RWPE1 (cell line): Measurements from ENCODE around the gene ADD3.

ENCODE experiments used
- CTCF ChIA-PET: fragments of 350-600 bp; sonication (Branson Sonifier 250); formaldehyde crosslinking; extraction: SDS; loops from one replicate; lab custom pipeline; 2021; lab: Yijun Ruan, JAX
- POLR2A ChIA-PET: fragments of 400-600 bp; formaldehyde crosslinking; extraction: SDS; loops from one replicate; lab custom pipeline; 2020; ENCODE audit warnings: antibody characterized with exemption; ENCODE audit not compliant: low non-redundant PET; lab: Yijun Ruan, JAX
- DNase-seq: peaks from one replicate; pipeline ENCODE4 v3.0.0; 2012; ENCODE audit warnings: low spot score
- H3K27ac ChIP-seq: fragments of 450-650 bp; 2 replicates; pipeline ENCODE4 v1.5.1; 2017
- TF ChIP-seq, protein P1 (sequence below): fragments of 450-650 bp; conservative IDR thresholded peaks from 2 replicates; pipeline ENCODE4 v1.5.1; 2017; ENCODE audit warnings: low read depth, mild to moderate bottlenecking

Gene ADD3

DNA sequence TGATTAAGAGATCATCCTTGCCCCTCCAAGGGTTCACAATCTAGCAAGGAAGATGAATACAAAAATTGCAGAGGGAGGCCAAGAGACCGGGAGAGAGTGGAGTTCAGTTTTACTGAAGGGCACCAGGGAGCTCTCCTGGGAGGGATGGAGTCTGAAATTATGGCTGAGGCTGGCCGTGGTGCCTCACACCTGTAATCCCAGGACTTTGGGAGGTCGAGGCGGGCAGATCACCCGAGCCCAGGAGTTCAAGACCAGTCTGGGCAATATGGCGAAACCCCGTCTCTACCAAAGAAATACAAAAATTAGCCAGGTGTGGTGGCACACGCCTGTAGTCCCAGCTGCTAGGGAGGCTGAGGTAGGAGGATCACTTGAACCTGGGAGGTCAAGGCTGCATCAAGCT lies 148.3 kb downstream of the ADD3 start:
- no peak for DNase-seq
- ChIA-PET CTCF (interaction anchor here (0.7 kb wide), 1 partner anchor 18 kb away, joined by 3 read pairs; no protein-coding TSS in a partner anchor), POLR2A (no interaction called here)
- TF ChIP-seq, protein P1, sequence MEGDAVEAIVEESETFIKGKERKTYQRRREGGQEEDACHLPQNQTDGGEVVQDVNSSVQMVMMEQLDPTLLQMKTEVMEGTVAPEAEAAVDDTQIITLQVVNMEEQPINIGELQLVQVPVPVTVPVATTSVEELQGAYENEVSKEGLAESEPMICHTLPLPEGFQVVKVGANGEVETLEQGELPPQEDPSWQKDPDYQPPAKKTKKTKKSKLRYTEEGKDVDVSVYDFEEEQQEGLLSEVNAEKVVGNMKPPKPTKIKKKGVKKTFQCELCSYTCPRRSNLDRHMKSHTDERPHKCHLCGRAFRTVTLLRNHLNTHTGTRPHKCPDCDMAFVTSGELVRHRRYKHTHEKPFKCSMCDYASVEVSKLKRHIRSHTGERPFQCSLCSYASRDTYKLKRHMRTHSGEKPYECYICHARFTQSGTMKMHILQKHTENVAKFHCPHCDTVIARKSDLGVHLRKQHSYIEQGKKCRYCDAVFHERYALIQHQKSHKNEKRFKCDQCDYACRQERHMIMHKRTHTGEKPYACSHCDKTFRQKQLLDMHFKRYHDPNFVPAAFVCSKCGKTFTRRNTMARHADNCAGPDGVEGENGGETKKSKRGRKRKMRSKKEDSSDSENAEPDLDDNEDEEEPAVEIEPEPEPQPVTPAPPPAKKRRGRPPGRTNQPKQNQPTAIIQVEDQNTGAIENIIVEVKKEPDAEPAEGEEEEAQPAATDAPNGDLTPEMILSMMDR: no peak
- no peak overlapping the region for H3K27ac ChIP-seq

GRCh38 chr10:110158051-110159005 lies 150.5 kb downstream of the ADD3 start:
- TF ChIP-seq, protein P1: no peak
- no peak overlapping the region for H3K27ac ChIP-seq
- POLR2A ChIA-PET: no interaction called here
- no peak for DNase-seq
- CTCF ChIA-PET: no interaction called here

DNA sequence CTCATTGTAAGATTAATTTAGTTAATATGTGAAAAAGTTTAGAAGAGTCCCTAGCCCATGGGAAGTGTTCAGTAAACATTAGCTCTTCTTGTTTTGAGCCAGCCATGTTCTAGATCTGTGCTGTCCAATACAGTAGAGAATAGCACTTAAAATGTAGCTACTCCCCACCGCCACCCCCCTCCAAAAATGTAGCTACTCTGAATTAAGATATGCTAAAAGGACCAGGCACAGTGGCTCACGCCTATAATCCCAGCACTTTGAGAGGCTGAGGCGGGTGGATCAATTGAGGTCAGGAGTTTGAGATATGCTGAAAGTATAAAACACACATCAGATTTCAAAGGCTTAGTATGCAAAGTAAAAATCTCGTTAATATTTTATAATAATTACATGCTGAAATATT lies 152.3 kb downstream of the ADD3 start:
- H3K27ac ChIP-seq: no peak overlapping the region
- POLR2A ChIA-PET: no interaction called here
- TF ChIP-seq, protein P1: no peak
- DNase-seq: no peak
- CTCF ChIA-PET: no interaction called here

DNA sequence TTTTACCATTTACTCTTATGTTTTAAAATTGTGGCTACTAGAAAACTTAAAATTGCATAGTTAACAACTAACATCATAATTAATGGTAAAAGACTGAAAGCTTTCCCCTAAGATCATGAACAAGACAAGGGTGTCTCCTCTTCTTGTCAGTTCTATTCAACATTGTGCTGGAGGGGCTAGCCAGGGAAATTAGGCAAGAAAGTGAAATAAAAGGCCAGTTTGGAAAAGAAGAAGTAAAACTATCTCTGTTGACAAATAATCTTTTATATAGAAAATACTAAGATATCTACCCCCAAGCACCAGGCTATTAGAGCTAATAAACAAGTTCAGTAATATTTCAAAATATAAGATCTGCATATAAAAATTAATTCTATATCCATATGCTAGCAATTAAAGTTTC lies 152.7 kb downstream of the ADD3 start:
- ChIA-PET CTCF (no interaction called here), POLR2A (no interaction called here)
- H3K27ac ChIP-seq: no peak overlapping the region
- DNase-seq: no peak
- TF ChIP-seq, protein P1: no peak

- ChIA-PET CTCF (interaction anchor here (0.7 kb wide), 1 partner anchor 400 kb away, joined by 3 read pairs; no protein-coding TSS in a partner anchor), POLR2A (no interaction called here)
- TF ChIP-seq, protein P1: no peak
- DNase-seq: no peak
- H3K27ac ChIP-seq: no peak overlapping the region
Observed at GRCh38 chr10:110162741-110163145, 155.0 kb downstream of the ADD3 start.

GRCh38 chr10:110163192-110163773 lies 155.5 kb downstream of the ADD3 start:
- DNase-seq: no peak
- ChIA-PET POLR2A (no interaction called here), CTCF (no interaction called here)
- TF ChIP-seq, protein P1: no peak
- H3K27ac ChIP-seq: no peak overlapping the region
